Measurements from ENCODE around the gene IER5. TPM values are rescaled to one million over a fixed set of nuclear protein-coding genes. Genes with fewer than 3 reads are reported as not detected.

The IER5 gene
- total RNA-seq, 2 donors from 2014 or later, result 15.7 to 25.0 TPM

DNA sequence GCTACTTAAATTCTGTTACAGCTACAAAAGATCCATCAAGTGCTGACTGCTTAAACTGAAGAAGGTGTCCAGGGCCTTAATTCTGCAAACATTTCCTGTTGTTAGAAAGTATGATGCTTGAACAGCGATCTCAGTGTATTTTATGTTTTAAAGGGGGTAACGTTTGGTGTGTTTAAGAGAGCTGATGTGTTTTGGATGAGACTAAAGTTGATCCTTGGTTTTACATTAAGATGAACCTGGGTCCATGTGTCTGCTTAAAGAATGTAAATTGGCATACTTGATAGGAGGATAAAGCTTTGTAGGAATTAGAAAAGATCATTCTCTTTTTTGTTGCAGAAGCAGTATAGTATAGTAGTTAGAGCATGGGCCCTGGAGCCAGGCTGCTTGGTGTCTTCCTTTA, 3.6 kb downstream of the IER5 start:
- intact Hi-C loops (cut with DNase I), result no loop called here
- ATAC-seq (no peak), DNase-seq (no peak)

DNA sequence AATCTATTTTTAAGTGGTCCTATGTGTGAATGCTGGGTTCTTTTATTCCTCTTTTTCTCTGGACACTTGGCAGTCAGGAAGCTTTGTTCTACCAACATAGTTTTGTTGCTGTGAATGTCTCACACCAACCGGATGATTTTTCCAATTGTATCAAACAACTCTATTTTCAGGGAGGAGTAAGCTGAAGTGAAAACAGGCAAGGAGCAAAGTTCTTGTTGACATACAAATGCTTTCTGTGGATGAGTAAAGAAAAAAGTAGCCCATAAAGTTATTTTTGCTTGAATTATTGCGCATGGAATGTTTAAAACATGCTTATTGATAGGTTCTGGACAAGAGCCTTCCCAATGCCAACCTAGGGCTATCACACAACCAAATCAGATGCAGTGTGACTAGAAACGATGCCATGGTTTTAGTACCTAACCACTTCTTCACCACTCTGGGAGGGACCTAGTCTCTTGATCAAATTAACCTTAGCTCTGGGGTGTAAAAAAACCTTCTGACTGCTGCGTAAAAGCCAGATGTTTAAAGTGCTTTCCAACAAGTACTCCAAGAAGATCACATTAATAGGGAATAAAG, 4.5 kb downstream of the IER5 start:
- ATAC-seq, result no peak
- DNase-seq, result no peak

DNA sequence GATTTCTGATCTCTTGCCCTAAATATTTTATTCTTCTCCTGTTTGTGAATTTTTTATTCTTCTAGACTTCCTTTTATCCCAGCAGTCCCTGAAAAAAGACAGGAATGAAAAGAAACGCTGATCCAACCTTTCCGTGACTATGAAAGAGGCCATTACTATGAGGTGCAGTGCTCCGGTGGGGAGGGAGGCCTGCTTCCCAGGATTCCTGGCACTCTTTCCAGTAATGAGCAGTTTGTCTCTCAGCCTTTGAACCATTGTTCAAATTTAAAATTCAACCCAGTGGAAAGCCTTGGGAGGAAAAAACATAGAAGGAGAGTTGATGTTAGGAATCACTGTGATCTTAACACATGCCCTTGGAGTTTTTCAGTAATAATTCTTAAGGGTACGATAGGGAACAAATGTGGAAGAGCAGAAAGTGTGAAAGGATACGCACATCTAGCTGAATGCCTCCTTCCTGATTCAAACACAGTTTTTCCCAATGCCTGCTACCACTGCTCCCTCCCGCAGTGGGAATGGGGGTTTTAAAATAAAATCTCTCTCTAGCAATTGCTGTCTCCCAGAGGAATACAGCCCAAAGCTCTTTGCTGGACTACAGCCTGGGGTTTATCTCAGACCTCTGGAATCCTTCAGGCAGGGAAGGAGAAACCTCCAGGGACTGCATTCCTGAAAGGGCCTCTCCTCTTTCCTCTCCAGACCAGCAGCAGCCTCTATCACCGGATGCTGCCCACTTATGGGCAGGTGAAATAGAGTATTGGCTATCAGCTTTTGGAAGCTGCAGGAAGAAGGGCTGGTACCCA, 6.1 kb downstream of the IER5 start:
- ATAC-seq (peak; percentile 48 to 64), DNase-seq (no peak)
- intact Hi-C loops (cut with DNase I), result no loop called here

More for the DNA sequence above, 4.5 kb downstream of the IER5 start:
- intact Hi-C loops (cut with DNase I), result no loop called here

DNA sequence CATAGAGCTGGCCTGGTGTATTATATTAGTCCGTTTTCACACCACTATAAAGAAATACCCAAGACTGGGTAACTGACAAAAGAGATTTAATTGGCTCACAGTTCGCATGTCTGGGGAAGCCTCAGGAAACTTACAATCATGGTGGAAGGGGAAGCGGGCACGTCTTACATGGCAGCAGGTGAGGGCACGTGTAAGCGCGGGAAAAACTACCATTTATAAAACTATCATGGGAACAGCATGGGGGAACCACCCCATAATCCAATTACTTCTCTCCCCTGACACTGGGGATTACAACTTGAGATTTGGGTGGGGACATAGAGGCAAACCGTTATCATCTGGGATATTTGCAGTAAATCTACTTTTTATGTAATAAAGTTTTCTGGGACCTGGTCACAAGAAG, 6.8 kb downstream of the IER5 start:
- DNase-seq (no peak), ATAC-seq (no peak)
- intact Hi-C loops (cut with DNase I), result no loop called here

DNA sequence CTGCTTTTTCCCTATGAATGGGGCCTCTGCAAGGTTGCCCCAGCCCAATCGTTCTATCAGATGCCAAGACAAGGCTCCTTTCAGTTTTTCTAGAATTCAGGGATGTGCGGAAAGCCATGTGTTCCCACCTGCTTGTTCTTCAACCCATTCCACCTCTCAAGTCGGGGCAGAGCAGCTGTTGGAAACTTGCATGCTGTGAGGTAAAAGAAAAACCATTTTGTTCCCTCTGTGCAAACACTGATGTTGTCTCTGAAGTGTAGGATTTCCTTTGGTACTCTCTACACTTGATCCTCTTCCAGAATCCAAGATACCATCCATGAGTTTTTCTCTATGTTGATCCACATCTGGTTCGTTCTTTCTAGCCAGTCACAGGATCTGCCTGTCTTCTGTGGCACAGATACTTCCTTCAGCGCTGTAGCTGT, 7.3 kb downstream of the IER5 start:
- DNase-seq (no peak), ATAC-seq (no peak)
- intact Hi-C loops (cut with DNase I), result no loop called here

DNA sequence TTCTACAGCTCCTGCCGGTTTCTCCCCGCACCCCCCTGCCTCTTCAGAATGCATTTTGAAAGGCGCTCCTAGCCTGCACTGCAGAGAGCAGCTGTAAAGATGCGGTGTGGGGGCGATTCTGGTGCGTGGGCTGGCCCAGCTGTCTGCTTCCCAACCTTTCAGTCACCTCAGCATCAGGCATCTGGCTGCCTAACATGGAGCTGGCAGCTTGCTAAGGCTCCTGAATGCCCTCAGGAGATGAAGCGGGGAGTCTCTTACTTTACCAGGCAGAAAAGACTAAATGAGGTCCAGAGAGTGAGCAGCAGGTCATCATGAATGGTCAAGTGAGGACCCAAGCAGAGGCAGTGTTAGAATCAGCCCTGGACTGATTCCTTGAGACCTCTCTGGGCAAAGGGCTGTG, 8.7 kb downstream of the IER5 start:
- peak in 1 of 2 donors; percentile 6 for ATAC-seq
- DNase-seq, result no peak
- intact Hi-C loops (cut with DNase I), result no loop called here

DNA sequence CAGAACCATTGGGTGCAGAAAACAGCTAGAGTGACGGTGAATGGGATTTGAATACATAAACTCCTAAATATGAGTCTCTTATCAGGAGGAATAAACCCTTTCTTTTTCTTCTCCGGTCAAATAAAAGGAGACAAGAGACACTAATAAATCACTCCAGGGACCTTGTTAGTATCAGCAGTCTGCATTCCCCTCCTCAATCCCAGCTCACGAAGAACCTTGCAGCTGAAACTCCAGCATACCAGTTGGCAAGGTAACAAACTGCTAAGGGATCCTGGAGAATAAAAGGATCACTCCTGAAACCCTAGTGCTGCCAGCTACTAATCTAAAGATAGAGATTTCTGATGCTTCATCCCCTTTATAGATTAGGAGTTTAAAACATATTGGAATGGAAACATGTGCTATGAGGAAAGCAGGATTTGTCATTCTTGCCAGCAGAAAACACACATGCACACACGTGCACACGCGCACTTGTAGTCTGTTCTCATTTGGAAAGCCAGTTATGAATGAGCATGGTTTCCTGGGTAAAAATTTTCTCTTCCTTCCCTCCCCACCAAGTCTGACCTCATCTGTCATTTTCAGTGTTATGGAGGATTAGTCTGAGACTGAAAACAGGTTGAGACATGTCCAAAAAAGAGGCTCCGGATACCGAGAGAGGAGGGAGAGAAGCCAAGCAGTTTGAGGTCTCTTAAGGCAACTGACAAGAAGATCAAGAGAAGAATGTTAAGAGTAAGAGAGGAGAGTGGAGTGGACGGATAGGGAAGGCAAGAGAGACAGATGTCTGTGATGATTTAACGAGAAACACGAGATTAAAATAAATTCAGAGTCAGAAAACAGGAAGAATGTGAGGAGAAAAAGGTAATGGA, 10.9 kb downstream of the IER5 start:
- DNase-seq (no peak), ATAC-seq (peak in 1 of 2 donors; percentile 2)
- intact Hi-C loops (cut with DNase I), result no loop called here

DNA sequence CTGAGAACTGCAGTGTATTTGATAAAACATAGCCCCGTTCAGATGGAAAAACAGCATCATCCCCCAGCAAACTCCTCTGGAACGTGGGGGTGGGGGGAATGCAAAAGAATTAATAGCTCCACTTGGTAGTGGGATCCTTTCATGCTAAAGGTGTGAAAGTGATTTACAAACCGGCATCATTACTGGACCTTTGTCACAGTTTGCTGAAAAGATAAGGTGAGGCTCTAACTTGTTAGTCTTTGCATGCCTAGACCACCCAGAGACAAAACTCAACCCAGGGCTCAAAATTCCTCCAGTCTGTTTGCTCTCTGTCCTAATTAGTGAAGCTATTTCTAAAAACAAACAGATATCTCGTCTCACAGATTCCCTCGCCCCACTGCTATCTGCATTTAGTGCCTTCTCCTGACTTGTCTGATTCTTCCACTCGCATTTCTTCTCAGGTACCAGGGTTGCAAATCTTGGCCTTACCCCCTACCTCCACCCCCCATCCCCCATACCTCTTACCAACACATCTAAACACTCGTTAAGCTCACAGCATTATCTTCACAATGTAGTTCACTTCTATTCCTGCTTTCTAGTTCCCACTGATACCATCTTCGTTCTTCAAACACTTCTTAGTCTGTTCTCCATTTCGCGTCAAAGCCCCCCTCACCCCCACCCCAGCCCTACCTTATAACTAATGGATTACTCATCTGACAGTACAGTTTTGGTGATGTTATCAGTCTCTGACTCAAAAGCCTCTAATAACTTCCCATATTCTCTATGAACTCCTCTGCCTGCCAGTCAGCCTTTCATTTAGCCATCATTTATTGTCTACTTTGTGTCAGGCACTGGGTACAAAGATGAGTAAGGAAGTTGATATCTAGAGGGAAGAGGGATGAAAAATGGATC, 11.8 kb downstream of the IER5 start:
- ATAC-seq, result no peak
- intact Hi-C loops (cut with DNase I), result no loop called here
- no peak for DNase-seq

DNA sequence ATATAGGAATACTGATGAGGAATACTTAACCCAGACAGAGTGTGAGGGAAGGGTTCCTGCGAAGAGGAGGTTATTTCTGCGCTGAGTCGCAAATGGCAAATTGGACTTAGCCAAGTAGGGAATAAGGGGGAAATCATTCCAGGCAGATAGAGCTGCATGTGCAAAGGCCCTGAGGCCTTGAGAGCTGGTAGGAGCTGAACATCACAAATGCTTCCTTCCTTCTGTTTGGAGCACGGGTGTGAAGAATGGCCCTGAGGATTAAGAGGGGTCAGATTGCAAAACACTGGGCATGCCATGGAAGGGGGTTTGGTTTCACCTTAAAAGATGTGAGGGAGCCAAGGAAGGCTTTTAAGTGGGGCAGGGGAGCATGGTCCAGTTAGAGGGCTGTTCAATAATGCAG, 12.4 kb downstream of the IER5 start:
- DNase-seq (no peak), ATAC-seq (no peak)
- intact Hi-C loops (cut with DNase I), result no loop called here

DNA sequence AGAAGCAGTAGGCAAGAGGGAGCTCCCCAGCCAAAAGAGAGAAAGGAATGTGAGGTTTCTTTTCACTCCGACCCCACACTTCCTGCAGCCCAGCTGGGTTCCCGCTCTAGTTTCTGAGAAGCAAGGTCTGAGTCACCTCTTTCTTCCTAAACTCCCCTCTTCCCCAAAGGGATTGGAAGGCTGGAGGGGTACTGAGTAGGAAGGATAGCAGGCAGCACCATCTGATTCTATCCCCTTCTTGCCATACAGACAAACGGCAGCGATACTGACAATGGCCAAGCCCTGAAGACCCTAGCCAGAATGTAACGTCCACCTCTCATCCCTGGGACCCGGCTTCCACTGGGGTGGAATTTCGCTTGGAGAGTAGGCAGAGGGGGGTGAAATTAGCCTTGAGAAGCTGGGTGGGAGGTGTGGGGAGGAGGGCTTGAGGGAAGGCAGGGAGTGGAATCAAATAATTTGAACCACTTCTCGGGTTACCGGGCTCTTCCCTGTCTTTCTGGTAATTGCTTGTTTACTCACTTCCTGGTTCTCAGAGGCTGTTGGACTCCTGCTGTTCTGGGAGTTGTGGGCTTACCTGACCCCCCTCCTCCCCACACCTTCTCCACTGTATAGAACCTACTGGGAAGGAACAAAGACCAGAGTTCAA, 13.2 kb downstream of the IER5 start:
- intact Hi-C loops (cut with DNase I), result no loop called here
- DNase-seq (no peak), ATAC-seq (no peak)

DNA sequence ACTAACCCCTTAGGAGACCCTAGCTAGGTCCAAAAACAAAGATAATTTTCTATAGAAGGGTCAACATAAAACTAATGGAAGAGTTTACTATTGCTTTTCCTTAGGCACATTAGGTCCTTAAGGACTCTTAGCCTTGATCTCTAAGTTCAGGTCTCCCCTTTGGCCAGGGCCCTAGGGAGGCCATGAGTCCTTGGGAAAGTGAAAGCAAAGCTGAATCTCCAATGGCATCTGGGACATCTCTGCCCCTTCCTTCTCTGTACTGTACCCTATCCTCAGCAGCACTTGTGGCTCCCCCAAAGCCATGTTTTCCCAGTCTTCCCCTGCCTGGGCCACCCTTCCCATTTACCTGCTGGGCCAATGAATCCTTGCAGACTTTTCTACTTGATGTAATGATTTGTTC, 14.3 kb downstream of the IER5 start:
- intact Hi-C loops (cut with DNase I), result no loop called here
- DNase-seq (no peak), ATAC-seq (no peak)

DNA sequence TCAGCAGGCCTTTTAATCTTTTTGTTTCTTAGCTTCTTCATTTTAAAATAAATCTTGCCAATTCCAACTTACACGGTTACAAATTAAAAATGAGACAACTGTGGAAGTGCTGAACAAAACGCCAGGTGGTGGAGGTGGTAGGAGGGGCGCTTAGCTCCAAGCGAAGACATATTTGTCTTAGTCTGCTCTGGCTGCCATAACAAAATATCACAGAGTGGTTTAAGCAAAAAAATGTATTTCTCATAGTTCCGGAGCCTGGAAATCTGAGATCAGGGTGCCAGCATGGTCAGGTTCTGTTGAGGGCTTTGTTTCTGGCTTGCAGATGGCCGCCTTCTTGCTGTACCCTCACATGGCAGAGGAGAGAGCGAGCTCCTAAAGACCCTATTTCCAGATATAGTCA, 14.9 kb downstream of the IER5 start:
- ATAC-seq (no peak), DNase-seq (no peak)
- intact Hi-C loops (cut with DNase I), result no loop called here

DNA sequence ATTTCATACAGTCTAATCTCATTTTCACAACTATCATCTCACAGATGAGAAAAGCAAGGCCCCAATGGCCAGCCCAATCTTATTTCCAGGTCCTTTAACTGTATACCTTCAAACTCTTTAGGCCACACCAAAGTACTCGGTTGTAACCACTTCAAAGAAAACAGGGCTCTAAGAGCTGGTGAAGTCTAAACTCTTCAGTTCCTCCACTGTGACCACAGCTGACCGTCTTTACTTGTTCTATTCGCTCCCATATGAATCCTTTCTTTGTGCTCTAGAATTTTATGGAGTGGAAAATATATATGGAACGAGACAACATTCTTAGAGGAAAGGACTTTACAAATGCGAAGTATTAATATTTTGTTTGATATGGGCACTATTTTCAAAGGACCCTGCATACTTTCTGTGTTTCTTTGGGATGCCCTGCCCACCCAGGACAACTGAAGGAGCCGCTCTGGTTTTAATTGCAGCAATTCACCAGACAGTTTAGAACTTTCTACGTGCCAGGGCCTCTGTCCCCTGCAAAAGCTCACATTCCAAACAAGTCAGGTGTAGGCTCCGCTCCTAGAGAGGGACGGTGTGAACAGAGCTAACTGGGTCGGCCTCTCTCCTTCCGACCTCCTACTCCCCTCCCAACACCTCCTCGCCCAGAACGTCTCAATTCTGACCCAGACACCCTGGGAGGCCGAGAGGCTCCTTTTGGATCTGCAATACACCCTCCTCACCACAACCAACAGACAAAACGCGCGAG, 15.7 kb downstream of the IER5 start:
- peak in 1 of 2 donors; percentile 46 for ATAC-seq
- no peak for DNase-seq
- intact Hi-C loops (cut with DNase I), result no loop called here

DNA sequence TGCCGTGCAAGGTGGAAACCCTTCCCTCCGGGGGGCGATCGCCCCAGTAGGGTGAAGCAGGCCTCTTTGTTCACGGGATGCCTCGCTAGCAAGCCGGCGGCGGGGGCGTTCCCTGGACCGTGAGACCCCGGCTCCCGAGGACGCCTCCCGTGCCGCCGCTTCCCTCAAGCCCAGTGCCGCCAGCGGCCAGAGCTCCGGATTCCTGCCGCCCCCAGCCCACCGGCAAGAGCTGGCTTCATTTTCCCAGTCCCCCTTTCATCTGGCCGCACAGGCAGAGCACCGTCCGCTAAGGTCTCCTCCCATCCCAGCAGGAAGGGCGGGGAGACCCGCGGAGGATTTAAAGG, 16.3 kb downstream of the IER5 start:
- peak; percentile 59 for DNase-seq
- peak in 1 of 2 donors; percentile 21 for ATAC-seq
- intact Hi-C loops (cut with DNase I), result loop anchor here in 1 of 2 donors (5.0 kb wide), 1 partner anchor 38 kb away; no protein-coding TSS in a partner anchor

DNA sequence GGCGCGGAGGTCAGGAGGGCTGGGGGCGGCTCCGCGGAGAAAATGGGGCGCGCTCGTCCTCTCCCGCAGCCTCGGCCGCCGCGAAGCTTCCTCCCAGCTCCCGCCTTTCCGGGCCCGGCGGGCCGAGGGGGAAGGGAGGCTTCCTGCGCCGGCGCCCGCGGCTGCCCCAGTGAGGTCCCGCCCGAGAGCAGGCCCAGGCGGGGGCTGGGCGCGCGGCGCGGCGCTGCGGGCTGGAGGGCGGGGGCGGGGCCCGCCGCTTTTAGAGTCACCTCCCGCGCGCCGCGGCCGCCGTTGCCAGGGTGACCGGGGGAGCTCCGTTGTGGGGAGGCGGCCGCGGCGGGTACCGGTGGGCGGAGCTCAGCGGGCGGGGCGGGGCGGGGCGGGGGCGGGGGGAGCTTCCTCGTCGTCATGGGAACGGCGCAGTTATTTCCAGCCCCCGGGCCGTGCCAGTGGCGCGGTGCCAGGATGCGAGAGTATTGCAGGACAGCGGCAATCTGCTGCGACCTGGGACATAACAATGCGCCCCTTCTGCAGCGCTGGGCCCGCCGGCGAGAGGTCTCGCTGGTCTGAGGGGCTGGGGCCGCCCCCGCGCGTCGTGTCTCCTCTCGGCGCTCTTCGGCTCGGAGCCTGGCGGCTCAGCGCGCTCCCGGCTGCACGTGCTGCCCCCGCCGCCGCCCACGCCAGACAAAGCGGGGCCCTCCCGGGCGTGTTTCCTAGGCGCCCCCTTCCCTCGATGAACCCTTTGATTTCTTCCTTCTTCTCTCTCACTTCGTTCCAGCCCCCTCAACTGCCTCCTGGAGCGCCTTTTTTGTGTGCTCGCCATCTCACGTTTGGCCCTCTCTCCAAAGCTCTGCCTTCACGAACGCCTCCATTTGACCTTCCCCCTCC, 16.9 kb downstream of the IER5 start:
- DNase-seq, result peak; percentile 97
- peak; percentile 96 to 97 for ATAC-seq
- intact Hi-C loops (cut with DNase I), result loop anchor here in 1 of 2 donors (5.0 kb wide), 1 partner anchor 37 kb away; no protein-coding TSS in a partner anchor

DNA sequence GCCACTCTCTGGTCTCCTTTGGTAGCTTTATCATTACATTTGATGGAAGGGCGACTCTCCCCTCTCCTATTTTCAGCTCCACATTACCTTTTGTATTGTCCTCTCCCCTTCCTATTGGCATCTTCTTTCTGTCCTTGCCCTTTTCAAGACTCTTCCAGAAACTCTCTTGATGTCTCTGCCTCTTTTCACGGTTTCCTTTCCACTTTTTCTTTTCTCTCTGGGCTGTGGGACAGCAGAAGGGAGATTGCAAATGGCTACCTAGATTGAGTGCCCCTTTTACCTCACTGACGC, 17.5 kb downstream of the IER5 start:
- intact Hi-C loops (cut with DNase I), result loop anchor here in 1 of 2 donors (5.0 kb wide), 1 partner anchor 36 kb away; no protein-coding TSS in a partner anchor
- ATAC-seq, result no peak
- no peak for DNase-seq

DNA sequence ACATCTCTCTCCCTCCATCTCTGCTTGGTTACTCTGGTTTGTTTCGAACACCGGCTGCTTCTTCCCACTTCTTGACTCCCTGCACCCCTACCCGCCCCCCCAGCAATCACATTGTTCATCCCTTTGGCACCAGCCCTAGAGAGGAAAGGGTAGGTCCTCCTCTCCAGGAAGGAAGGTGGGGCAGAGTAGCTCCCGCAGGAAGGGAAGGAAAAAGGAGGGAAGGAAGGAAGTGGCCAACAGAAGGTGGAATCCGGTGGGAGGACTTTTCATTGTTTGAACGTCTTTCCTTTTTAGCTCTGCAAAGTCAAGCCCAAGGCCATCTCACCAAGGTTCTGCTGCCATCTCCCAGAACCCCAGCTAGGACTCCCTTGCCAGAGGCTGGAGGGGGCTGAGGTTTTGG, 18.0 kb downstream of the IER5 start:
- no peak for ATAC-seq
- intact Hi-C loops (cut with DNase I), result loop anchor here in 1 of 2 donors (5.0 kb wide), 1 partner anchor 36 kb away; no protein-coding TSS in a partner anchor
- DNase-seq, result no peak
